Measurements from ENCODE around the gene FBXL17.

Gene FBXL17

GRCh38 chr5:108006791-108007190 is 375.1 kb downstream of the FBXL17 start:
- no peak for DNase-seq (ENCODE audit: low read depth in 1 of 2, low spot score in 1 of 2)

DNA sequence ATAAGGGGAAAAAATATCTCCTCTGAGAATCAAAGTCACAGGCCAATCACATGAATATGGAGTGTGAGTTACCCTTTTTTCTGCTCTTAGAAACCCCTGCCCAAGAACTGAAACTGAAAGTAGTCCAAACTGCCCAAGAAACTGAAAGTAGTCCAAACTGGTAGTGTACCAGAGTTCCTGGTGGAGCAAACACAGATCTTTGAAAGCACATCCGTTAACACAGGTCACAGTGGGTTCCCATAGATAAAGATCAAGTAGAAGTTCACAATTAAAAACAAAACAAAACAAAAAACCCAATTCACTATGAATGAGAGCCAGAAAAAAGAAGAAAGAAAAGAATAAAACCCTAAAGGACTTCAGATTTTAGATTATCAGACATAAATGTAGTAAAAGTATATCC is 378.7 kb downstream of the FBXL17 start:
- peak in 1 of 2 donors; percentile 4 for DNase-seq (ENCODE audit: low read depth in 1 of 2, low spot score in 1 of 2)

DNA sequence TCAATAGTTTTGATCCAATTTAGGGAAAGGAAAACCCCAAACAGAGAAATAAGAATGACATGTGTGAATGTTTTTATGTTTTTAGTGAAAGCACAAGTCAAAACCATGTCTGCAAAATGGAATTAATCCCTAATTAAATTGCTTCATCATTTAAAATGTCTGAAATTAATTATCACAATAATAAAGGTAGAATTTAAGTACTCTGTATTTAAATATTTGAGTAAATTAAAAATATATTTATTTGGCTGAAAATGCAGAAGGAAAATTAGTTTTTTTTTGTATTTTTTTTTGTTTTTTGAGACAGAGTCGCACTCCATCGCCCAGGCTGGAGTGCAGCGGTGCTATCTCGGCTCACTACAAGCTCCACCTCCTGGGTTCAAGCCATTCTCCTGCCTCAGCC is 380.7 kb downstream of the FBXL17 start:
- no peak for DNase-seq (ENCODE audit: low read depth in 1 of 2, low spot score in 1 of 2)

DNA sequence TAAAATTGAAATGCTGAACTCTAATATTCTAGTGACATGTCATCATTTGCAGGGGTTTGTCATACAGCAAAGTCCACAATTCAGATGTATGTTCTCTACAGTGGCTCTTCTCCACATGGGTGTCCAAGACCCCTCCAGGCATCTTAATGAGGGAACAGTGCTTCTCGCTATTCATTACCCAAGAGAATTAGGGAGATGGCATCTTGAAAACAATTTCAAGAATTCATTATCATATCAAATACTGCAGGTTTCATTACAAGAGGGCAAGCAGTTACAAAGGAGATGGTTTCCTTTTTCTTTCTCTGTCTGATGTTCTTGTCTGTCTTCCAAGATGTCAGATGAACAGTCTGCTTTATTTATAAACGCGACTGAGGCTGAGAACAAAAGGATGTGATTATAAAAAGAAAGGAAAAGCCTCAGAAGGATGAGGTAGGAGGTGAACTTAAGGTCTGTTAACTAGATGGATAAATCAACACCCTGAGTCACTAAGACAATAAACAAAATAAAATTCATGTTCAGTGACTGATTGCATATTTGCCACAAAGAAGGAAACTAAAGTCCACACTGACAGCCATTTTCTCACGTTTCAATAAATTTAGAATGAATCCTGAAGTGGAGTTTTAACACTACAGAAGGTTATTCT is 384.4 kb downstream of the FBXL17 start:
- no peak for DNase-seq (ENCODE audit: low read depth in 1 of 2, low spot score in 1 of 2)

DNA sequence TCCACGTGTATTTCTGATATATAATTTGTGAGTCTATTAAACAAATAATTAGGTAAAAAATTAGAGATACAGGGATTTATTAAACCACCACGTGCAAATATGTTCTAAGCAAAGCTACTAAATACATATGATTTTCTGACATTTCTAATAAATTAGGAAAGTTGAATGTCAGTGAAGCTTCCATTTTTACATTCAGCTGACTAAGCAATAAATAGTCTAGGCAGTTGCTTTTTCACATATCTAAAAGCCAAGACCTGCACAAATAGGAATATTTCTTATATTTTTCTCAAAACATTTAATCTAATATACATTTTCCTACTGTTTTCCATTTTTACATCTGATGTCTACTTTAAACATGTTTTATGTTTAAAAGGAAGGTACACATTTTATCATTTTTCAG is 388.6 kb downstream of the FBXL17 start:
- DNase-seq (ENCODE audit: low read depth in 1 of 2, low spot score in 1 of 2): no peak

- no peak for DNase-seq (ENCODE audit: low read depth in 1 of 2, low spot score in 1 of 2)
Measured at GRCh38 chr5:107990881-107991810, 390.8 kb downstream of the FBXL17 start.

- DNase-seq (ENCODE audit: low read depth in 1 of 2, low spot score in 1 of 2): no peak
Measured at GRCh38 chr5:107985144-107985543, 396.8 kb downstream of the FBXL17 start.

- DNase-seq (ENCODE audit: low read depth in 1 of 2, low spot score in 1 of 2): no peak
Measured at GRCh38 chr5:107982703-107983425, 399.0 kb downstream of the FBXL17 start.

GRCh38 chr5:107980923-107981692 is 400.8 kb downstream of the FBXL17 start:
- no peak for DNase-seq (ENCODE audit: low read depth in 1 of 2, low spot score in 1 of 2)

GRCh38 chr5:107979900-107980299 is 402.0 kb downstream of the FBXL17 start:
- no peak for DNase-seq (ENCODE audit: low read depth in 1 of 2, low spot score in 1 of 2)

DNA sequence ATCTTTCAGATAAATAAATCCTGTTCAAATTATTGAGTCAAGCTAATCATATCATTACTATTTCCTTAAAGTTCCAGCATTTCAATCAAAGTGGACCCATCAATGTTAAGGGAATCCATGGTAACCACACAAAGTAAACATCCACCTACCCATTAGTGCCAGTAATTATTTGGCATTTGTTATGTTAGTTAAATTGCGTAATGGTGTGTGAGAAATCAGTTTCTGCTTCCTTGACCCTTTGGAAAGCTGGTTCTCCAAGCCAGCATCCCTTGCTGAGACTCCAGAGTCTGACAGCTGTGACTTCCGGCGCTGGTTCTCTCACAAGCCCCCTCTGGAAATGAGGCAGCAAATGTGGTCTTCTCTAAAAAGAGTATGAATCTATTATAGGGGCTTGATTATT is 402.6 kb downstream of the FBXL17 start:
- no peak for DNase-seq (ENCODE audit: low read depth in 1 of 2, low spot score in 1 of 2)

- no peak for DNase-seq (ENCODE audit: low read depth in 1 of 2, low spot score in 1 of 2)
Measured at GRCh38 chr5:107977550-107978071, 404.3 kb downstream of the FBXL17 start.

- DNase-seq (ENCODE audit: low read depth in 1 of 2, low spot score in 1 of 2): no peak
Measured at GRCh38 chr5:107975568-107975967, 406.3 kb downstream of the FBXL17 start.

DNA sequence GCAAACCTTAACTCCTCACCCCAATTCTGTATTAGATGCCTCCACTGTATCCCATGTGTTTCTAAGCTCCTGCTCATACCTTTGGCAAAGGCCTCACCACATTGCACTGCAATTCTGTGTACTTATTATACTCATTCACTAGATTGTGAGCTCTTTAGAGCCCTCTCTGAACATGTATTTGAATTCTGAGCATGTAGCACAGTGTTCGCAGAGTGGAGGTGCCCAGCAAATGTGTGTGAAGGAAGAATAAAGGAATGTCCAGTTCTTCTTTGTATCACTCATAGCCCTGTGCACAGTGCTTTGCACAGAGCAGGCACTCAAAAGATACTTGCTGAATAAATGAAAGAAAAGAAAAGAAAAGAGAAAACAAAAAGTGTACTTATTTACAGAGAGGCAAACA is 410.1 kb downstream of the FBXL17 start:
- DNase-seq (ENCODE audit: low read depth in 1 of 2, low spot score in 1 of 2): no peak

DNA sequence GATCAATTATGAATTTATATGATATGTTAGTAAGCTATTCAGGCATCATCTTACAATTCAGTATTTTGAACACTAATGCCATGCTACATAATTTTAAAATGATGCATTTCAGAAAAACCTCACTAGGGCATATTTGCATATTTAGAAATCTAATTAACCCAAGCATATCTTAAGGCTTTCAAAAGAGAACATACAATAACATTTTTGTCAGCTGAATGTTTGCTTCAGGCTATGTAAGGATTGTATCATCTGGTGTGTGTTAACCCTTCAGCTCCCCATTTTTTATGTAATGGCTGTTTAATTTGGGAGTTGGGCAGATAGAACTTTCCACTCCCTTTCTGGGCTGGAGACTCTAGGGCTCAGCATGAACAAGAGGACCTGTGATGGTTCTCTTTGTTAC is 412.1 kb downstream of the FBXL17 start:
- DNase-seq (ENCODE audit: low read depth in 1 of 2, low spot score in 1 of 2): no peak

DNA sequence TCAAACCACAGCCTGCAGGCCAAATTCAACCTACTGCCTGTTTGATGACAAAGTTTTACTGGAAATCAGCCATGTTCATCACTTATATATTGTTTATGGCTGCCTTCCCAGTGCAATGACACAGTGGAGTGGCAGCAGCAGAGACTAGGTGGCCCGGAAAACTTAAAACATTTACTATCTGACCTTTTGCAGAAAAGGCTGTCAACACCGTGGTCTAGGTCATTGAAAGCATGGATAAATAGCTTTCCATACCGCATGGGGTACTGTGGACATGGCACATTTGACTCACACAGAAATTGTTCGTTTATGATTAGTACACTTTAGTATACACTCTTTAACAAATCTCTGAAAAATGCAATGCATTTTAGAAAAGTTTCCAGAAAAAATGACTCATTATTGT is 412.9 kb downstream of the FBXL17 start:
- DNase-seq (ENCODE audit: low read depth in 1 of 2, low spot score in 1 of 2): no peak

- no peak for DNase-seq (ENCODE audit: low read depth in 1 of 2, low spot score in 1 of 2)
Measured at GRCh38 chr5:107968406-107968843, 413.5 kb downstream of the FBXL17 start.

DNA sequence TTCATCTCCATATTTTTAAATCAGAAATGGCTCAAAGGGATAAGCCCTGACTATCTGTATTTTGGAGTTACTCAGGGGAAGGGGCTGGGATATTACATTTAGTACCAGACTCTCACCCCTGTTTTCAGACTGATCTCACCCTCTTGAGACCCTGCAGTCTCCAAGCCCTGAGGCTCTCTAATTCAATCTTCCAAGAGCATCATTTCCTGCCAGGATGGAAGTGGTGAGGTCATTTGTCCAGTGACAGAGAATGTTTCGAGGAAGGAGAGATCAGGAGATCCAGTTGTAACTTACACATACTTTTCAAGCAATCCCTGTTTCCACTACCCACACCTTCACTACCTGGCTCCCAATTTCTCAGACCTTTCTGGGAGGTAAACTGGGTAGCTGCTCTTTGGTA is 415.7 kb downstream of the FBXL17 start:
- DNase-seq (ENCODE audit: low read depth in 1 of 2, low spot score in 1 of 2): no peak

DNA sequence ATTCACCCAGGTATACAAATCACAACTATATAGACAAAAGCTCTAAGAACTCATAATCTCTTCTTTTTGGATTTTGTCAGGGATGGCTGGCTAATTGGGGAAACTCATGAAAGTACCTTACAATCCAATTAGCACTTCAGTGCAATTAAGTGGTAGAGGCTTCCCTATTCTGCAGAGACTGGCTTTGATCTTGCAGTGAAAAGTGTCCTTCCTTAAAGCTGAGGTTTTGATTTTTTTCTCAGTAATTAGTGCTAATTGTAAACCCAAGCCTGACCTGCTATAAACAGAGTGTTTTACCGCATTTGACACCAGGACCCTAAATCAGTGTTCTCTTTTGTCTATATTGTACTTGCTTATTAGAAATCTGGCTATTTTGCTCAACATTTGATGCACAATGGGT is 417.2 kb downstream of the FBXL17 start:
- no peak for DNase-seq (ENCODE audit: low read depth in 1 of 2, low spot score in 1 of 2)

DNA sequence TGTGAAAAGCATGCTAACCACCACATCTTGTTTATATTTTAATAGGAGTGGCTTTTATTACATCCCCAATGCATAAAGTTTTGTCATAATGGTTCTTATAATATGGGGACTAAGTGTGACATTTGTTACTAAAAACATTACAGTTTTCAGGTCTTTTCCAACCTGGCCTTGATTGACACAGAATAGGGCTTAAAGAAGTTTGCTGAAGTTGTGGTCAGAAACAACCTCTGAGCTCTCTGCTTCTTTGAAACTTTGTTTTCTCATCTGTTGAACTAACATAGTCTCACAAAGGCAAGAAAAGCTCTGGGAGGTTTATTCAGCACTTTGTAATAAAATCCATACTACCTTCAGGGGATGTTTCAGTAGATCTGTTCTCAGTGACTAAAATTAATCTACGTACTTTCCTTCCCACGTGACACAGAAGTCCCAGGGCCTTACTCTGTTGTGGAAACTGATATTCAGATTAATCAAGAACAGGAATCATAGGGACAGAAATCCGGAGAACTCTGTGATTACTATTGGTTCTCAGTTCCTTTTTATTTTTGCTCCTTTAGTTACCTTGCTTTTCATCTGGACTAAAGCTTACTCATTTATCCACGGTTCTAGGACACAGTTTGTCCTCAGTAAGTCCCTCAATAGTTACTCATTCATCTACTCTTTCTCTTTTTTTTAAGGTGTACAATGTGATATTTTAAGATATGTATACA is 422.2 kb downstream of the FBXL17 start:
- no peak for DNase-seq (ENCODE audit: low read depth in 1 of 2, low spot score in 1 of 2)

Measured in activated CD4-positive, alpha-beta T cell treated with anti-CD3 and anti-CD28 coated beads, Interleukin-2, amount 50 U/mL, for 24 hours (primary cell).